IMR-90 (cell line): Measurements from ENCODE around the gene CD38.

Experiments used
- BHLHE40 ChIP-seq: fragments of 150-350 bp; IDR thresholded peaks from 2 replicates; pipeline ENCODE4 v1.6.1; 2016; ENCODE audit warnings: mild to moderate bottlenecking, low read depth, low read length
- CEBPB ChIP-seq: IDR thresholded peaks from 2 replicates; pipeline ENCODE4 v1.6.1; 2012; ENCODE audit warnings: low read depth, low read length, improper control_type of control experiment
- CHD1 ChIP-seq: IDR thresholded peaks from 2 replicates; pipeline ENCODE4 v1.6.1; 2012; ENCODE audit warnings: low read depth, low read length, improper control_type of control experiment
- CTCF ChIP-seq: conservative IDR thresholded peaks from 2 replicates; pipeline ENCODE4 v1.5.1; 2012; ENCODE audit warnings: mild to moderate bottlenecking, low read depth, low read length, improper control_type of control experiment
- FOS ChIP-seq: fragments of 150-350 bp; IDR thresholded peaks from 2 replicates; pipeline ENCODE4 v1.6.1; 2016; ENCODE audit warnings: low read depth, low read length
- MAFK ChIP-seq: IDR thresholded peaks from 2 replicates; pipeline ENCODE4 v1.6.1; 2012; ENCODE audit warnings: low read depth, low read length, improper control_type of control experiment
- MAZ ChIP-seq: IDR thresholded peaks from 2 replicates; pipeline ENCODE4 v1.6.1; 2012; ENCODE audit warnings: low read depth, mild to moderate bottlenecking, low read length, improper control_type of control experiment, moderate library complexity, borderline replicate concordance
- MXI1 ChIP-seq: IDR thresholded peaks from 2 replicates; pipeline ENCODE4 v1.6.1; 2012; ENCODE audit warnings: low read depth, mild to moderate bottlenecking, low read length, moderate library complexity, borderline replicate concordance
- NFE2L2 ChIP-seq: fragments of 150-350 bp; IDR thresholded peaks from 2 replicates; pipeline ENCODE4 v1.6.1; 2016; ENCODE audit warnings: low read depth, mild to moderate bottlenecking, low read length
- POLR2A ChIP-seq: IDR thresholded peaks from 2 replicates; pipeline ENCODE4 v1.6.1; 2012; ENCODE audit warnings: mild to moderate bottlenecking, low read depth, low read length
- RAD21 ChIP-seq: IDR thresholded peaks from 2 replicates; pipeline ENCODE4 v1.6.1; 2012; ENCODE audit warnings: low read length, improper control_type of control experiment
- RFX5 ChIP-seq: IDR thresholded peaks from 2 replicates; pipeline ENCODE4 v1.8.0; 2012; ENCODE audit warnings: low read depth, mild to moderate bottlenecking, low read length, moderate library complexity
- SMC3 ChIP-seq: fragments of 150-350 bp; IDR thresholded peaks from 2 replicates; pipeline ENCODE4 v1.6.1; 2016; ENCODE audit warnings: low read depth, mild to moderate bottlenecking, antibody characterized with exemption, low read length, moderate library complexity
- USF2 ChIP-seq: fragments of 150-350 bp; IDR thresholded peaks from 2 replicates; pipeline ENCODE4 v1.6.1; 2017; ENCODE audit warnings: mild to moderate bottlenecking, antibody characterized with exemption, low read length, low read depth

GRCh38 chr4:15751153-15751552 is 27.0 kb upstream of the CD38 start:
- TF ChIP-seq CTCF, result no peak
- TF ChIP-seq RAD21, result no peak
- no peak for TF ChIP-seq MXI1
- no peak for TF ChIP-seq MAFK
- TF ChIP-seq POLR2A, result no peak
- no peak for TF ChIP-seq FOS
- TF ChIP-seq RFX5, result no peak
- no peak for TF ChIP-seq SMC3
- no peak for TF ChIP-seq USF2
- TF ChIP-seq CHD1, result no peak
- no peak for TF ChIP-seq CEBPB
- no peak for TF ChIP-seq NFE2L2
- TF ChIP-seq BHLHE40, result no peak
- TF ChIP-seq MAZ, result no peak
